Activated naive CD4-positive, alpha-beta T cell (primary cell): ENCODE measurements around the gene BAD.
"Not testable (repeated sequence)": the region's sequence is repeated elsewhere in the genome, so short reads cannot be mapped to it uniquely, and the experiment has no call there.

Experiments
- DNase-seq, 4 experiments: peaks; one replicate each; lab custom pipeline; 2025; lab: John Stamatoyannopoulos, UW

BAD gene

GRCh38 chr11:64284048-64284961 lies at the start of gene BAD:
TSS of gene BAD (minus strand) at chr11:64284665. CDS start at chr11:64284368, 297 bp downstream.
- DNase-seq: peak; percentile 77 to 91 (median 86)

GRCh38 chr11:64333556-64333955 lies 49.1 kb upstream of the BAD start:
- no peak for DNase-seq

- DNase-seq: peak in 3 of 4 experiments; percentile 22 to 48 (median 22)
These were observed 47.3 kb upstream of the BAD start for GRCh38 chr11:64331569-64332371.

- no peak for DNase-seq
These were observed 46.4 kb upstream of the BAD start for GRCh38 chr11:64330888-64331287.

GRCh38 chr11:64327993-64328392 lies 43.5 kb upstream of the BAD start:
- DNase-seq: no peak

- DNase-seq: no peak
These were observed 42.9 kb upstream of the BAD start for GRCh38 chr11:64327375-64327774.

- DNase-seq: no peak
These were observed 40.4 kb upstream of the BAD start for GRCh38 chr11:64324692-64325469.

- DNase-seq: not testable (repeated sequence)
These were observed 39.5 kb upstream of the BAD start for GRCh38 chr11:64323984-64324383.

GRCh38 chr11:64323373-64323772 lies 38.9 kb upstream of the BAD start:
- no peak for DNase-seq

- no peak for DNase-seq
These were observed 38.4 kb upstream of the BAD start for GRCh38 chr11:64322925-64323260.

GRCh38 chr11:64321533-64321932 lies 37.1 kb upstream of the BAD start:
- DNase-seq: no peak

GRCh38 chr11:64321026-64321425 lies 36.6 kb upstream of the BAD start:
- DNase-seq: no peak

GRCh38 chr11:64320556-64320955 lies 36.1 kb upstream of the BAD start:
- DNase-seq: no peak

GRCh38 chr11:64318766-64319761 lies 34.6 kb upstream of the BAD start:
- no peak for DNase-seq

GRCh38 chr11:64317961-64318765 lies 33.7 kb upstream of the BAD start, which contains the start of gene PRDX5:
TSS of gene PRDX5 (plus strand) at chr11:64318121. CDS start at chr11:64318216, 95 bp downstream.
- peak; percentile 79 to 94 (median 87) for DNase-seq

GRCh38 chr11:64317325-64317960 lies 33.0 kb upstream of the BAD start, which contains the start of gene TRMT112:
TSS of gene TRMT112 (minus strand) at chr11:64317559. CDS start at chr11:64317526, 33 bp downstream.
- peak; percentile 81 to 91 (median 86) for DNase-seq

- DNase-seq: peak in 1 of 4 experiments; percentile 44
These were observed 32.3 kb upstream of the BAD start for GRCh38 chr11:64316672-64317324.

GRCh38 chr11:64315667-64316526 lies 31.4 kb upstream of the BAD start:
- not testable (repeated sequence) for DNase-seq
